Psoas muscle (tissue), 8 donors: ENCODE results near the gene FRMPD1. TPM values are rescaled to one million over a fixed set of nuclear protein-coding genes. Genes with fewer than 3 reads are reported as not detected.

Experiments used
- ATAC-seq, 4 donors: fragments of 200-7000 bp; cut with Tn5 transposase; one replicate each; pipeline ENCODE4 v1.9.1; 2020; ENCODE audit warnings: moderate library complexity in 3 of 4, mild to moderate bottlenecking in 2 of 4
- DNase-seq, 2 donors: peaks; one replicate each; pipeline ENCODE4 v3.0.0-alpha.2; 2020
- H3K27ac ChIP-seq: fragments of 200-600 bp; one replicate; pipeline ENCODE4 v1.8.0; 2022
- H3K27me3 ChIP-seq, 3 donors: fragments of 200-600 bp in 1 of 3; one replicate each; pipeline versions ENCODE4 v1.6.1 to v1.8.0; 2013 to 2022; ENCODE audit warnings: low read length in 2 of 3, mild to moderate bottlenecking in 2 of 3, moderate library complexity in 1 of 3; ENCODE audit not compliant: insufficient read depth in 3 of 3
- H3K36me3 ChIP-seq, 2 donors: fragments of 200-600 bp in 1 of 2; one replicate each; pipeline versions ENCODE4 v1.6.1 to v1.8.0; 2013 to 2022; ENCODE audit warnings: low read depth in 1 of 2, mild to moderate bottlenecking in 1 of 2, moderate library complexity in 1 of 2; ENCODE audit not compliant: insufficient read depth in 1 of 2
- H3K4me1 ChIP-seq: fragments of 200-600 bp; one replicate; pipeline ENCODE4 v1.8.0; 2022
- H3K4me3 ChIP-seq: fragments of 200-600 bp; one replicate; pipeline ENCODE4 v1.8.0; 2022; ENCODE audit warnings: mild to moderate bottlenecking
- H3K9me3 ChIP-seq: fragments of 200-600 bp; one replicate; pipeline ENCODE4 v1.8.0; 2022
- WGBS, 3 donors: extraction: QIAGEN DNeasy Blood & Tissue Kit; methylation state at CpG; one replicate each; pipeline versions ENCODE4 v1.1.6 to v1.1.7; 2013; 5-methylcytosine and 5-hydroxymethylcytosine counted together
- intact Hi-C, 2 donors: fragments of 100-400 bp; cut with DNase I; formaldehyde crosslinking; loops; one replicate each; pipeline versions ENCODE4 v1.11.0 to v1.14.2; 2022
- polyA plus RNA-seq, 3 donors: library from polyadenylated mRNA; stranded (reverse); fragments of 200-250 nt; gene quantifications; one replicate each; pipeline ENCODE4 v1.2.3, GENCODE V29; 2013
- total RNA-seq, 4 donors: library from RNA; stranded (reverse); fragmentation: NEBNext Ultra II Directional in 2 of 4; extraction: Animal tissue kit (Norgen Biotek cat#: 25700) in 2 of 4; gene quantifications; one replicate each; pipeline versions ENCODE4 v1.2.1 to v1.2.4, GENCODE V29; 2021 to 2023
- TF ChIP-seq, protein P1 (sequence below): fragments of 200-600 bp; IDR thresholded peaks from one replicate; pipeline ENCODE4 v1.8.0; 2022; ENCODE audit warnings: antibody characterized with exemption
- donor health status: healthy with polysubstance abuse.
- donor health status: DM: no; HTN: no; CAD: no; lungs with moderate emphysema.
- donor health status: Bipolar disorder and iron deficiency.
- donor health status: healthy.
- donor health status: DM: yes; HTN: yes; CAD: no.
- donor health status: DM: no; HTN: no; CAD: no.
- donor health status: DM: no; HTN: no; CAD: no.
- donor health status: DM: yes; HTN: yes; CAD: no.

The FRMPD1 gene
- total and polyA plus RNA-seq, 7 donors = 0.48 to 6.1 (median 1.4) TPM

DNA sequence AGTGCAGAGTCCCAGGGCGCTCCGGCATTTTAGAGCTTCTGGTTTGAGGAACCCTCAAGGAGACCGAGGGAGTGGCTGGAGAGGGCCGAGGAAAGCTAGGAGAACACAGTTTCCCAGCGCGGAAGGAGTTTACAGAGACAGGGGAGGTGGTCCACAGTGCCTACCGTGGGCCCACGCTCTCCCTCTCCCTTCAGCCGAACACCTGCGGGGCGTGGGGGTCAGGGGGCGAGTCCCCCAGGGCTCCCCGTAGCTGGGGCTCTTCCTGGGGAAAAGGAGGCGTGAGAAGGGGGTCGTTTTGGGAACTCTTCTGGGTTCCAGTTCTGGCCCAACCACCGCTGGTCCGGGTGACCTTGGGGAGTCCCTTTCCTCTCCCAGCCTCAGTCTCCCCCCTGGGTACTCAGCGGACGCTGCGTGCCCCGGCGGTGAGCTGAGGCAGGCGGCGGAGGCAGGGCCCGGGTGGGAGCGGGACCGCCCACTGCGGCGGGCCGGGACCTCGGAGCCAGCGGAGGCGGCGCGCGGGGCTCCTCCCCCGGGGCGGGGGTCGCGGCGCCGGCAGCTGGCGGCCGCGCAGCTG lies 368 bp upstream of the FRMPD1 start:
- Histone ChIP-seq H3K27ac (peak overlapping the region; percentile 58), H3K27me3 (peaks cover 0 to 4% (median 0%) of the 10 kb centered on the region in 3 donors), H3K36me3 (no peaks in the 10 kb centered on the region), H3K4me1 (peaks cover 15% of the 10 kb centered on the region), H3K9me3 (no peaks in the 10 kb centered on the region), H3K4me3 (peak overlapping the region; percentile 93)
- TF ChIP-seq, protein P1, sequence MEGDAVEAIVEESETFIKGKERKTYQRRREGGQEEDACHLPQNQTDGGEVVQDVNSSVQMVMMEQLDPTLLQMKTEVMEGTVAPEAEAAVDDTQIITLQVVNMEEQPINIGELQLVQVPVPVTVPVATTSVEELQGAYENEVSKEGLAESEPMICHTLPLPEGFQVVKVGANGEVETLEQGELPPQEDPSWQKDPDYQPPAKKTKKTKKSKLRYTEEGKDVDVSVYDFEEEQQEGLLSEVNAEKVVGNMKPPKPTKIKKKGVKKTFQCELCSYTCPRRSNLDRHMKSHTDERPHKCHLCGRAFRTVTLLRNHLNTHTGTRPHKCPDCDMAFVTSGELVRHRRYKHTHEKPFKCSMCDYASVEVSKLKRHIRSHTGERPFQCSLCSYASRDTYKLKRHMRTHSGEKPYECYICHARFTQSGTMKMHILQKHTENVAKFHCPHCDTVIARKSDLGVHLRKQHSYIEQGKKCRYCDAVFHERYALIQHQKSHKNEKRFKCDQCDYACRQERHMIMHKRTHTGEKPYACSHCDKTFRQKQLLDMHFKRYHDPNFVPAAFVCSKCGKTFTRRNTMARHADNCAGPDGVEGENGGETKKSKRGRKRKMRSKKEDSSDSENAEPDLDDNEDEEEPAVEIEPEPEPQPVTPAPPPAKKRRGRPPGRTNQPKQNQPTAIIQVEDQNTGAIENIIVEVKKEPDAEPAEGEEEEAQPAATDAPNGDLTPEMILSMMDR = no peak
- WGBS, 3 donors = 19 to 36% (median 35%) methylated on average over 26 to 45 of the region's 45 CpGs
- no peak for ATAC-seq
- intact Hi-C loops = no loop called here
- no peak for DNase-seq

- peaks cover 0 to 4% (median 0%) of the 10 kb centered on the region in 3 donors for H3K27me3 ChIP-seq
- intact Hi-C loops = no loop called here
Measured at GRCh38 chr9:37652261-37652660, 1.5 kb downstream of the FRMPD1 start.

GRCh38 chr9:37653385-37653784 lies 2.6 kb downstream of the FRMPD1 start:
- Histone ChIP-seq H3K4me1 (peaks cover 4% of the 10 kb centered on the region), H3K27me3 (peaks cover 0 to 4% (median 0%) of the 10 kb centered on the region in 3 donors), H3K4me3 (no peak overlapping the region), H3K9me3 (no peaks in the 10 kb centered on the region), H3K36me3 (no peaks in the 10 kb centered on the region), H3K27ac (no peak overlapping the region)
- intact Hi-C loops = no loop called here
- ATAC-seq (no peak), DNase-seq (no peak)
- 87 to 93% (median 89%) methylated on average over 2 of the region's 2 CpGs for WGBS, 3 donors
- TF ChIP-seq, protein P1 = no peak

More at GRCh38 chr9:37652261-37652660, 1.5 kb downstream of the FRMPD1 start:
- TF ChIP-seq, protein P1 = no peak
- Histone ChIP-seq H3K4me1 (peaks cover 4% of the 10 kb centered on the region), H3K27ac (no peak overlapping the region), H3K9me3 (no peaks in the 10 kb centered on the region), H3K4me3 (no peak overlapping the region), H3K36me3 (no peaks in the 10 kb centered on the region)
- no peak for ATAC-seq
- 66 to 79% (median 74%) methylated on average over 7 of the region's 7 CpGs for WGBS, 3 donors
- no peak for DNase-seq

DNA sequence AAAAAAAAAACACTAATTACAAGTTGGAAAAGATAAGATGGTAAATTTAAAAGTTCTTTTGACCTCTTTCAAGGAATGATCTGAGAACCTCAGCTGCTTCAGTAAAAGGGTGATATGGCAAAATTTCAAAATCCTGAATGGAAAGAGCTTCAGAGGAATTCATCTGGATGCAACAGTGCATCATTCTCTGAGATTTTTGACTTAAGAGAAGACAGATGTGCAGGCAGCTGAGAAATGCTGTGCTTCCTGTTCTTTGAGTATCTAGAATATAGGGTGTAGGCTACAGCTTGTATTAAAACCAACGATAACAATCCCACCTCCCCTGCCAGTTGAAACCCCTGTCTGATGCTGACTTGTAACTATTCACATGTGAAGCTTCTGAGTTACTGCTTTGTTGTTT lies 6.2 kb downstream of the FRMPD1 start:
- intact Hi-C loops = no loop called here
- Histone ChIP-seq H3K27me3 (peaks cover 0 to 4% (median 0%) of the 10 kb centered on the region in 3 donors), H3K4me3 (no peak overlapping the region), H3K36me3 (no peaks in the 10 kb centered on the region), H3K9me3 (no peaks in the 10 kb centered on the region), H3K27ac (no peak overlapping the region), H3K4me1 (no peaks in the 10 kb centered on the region)
- DNase-seq (no peak), ATAC-seq (no peak)
- 19 to 29% (median 24%) methylated on average over 1 of the region's 1 CpG for WGBS, 3 donors
- TF ChIP-seq, protein P1 = no peak

GRCh38 chr9:37660691-37661090 lies 9.9 kb downstream of the FRMPD1 start:
- no peaks in the 10 kb centered on the region for H3K27me3 ChIP-seq
- H3K4me3 ChIP-seq = no peak overlapping the region
- no peak overlapping the region for H3K27ac ChIP-seq
- WGBS, 3 donors = 71 to 88% (median 88%) methylated on average over 3 of the region's 3 CpGs
- no peaks in the 10 kb centered on the region for H3K36me3 ChIP-seq
- no peaks in the 10 kb centered on the region for H3K9me3 ChIP-seq
- H3K4me1 ChIP-seq = no peaks in the 10 kb centered on the region
- ATAC-seq (no peak), DNase-seq (no peak)
- intact Hi-C loops = loop anchor here in 1 of 2 donors (5.0 kb wide), 1 partner anchor 58 kb away; no protein-coding TSS in a partner anchor
- TF ChIP-seq, protein P1 = no peak
